HUES48 (cell line): Measurements from ENCODE around the gene PCBP3.

Experiments
- H3K27ac ChIP-seq: one replicate; pipeline ENCODE4 v1.7.0; 2013; ENCODE audit warnings: low read depth, low read length, inconsistent platforms
- H3K27me3 ChIP-seq: 2 replicates; pipeline ENCODE4 v1.6.1; 2013; ENCODE audit warnings: mild to moderate bottlenecking, low read length; ENCODE audit not compliant: control insufficient read depth, insufficient read depth
- H3K36me3 ChIP-seq: 2 replicates; pipeline ENCODE4 v1.6.1; 2013; ENCODE audit warnings: low read length; ENCODE audit not compliant: control insufficient read depth, insufficient read depth
- H3K4me1 ChIP-seq: 2 replicates; pipeline ENCODE4 v1.6.1; 2013; ENCODE audit warnings: mild to moderate bottlenecking, low read length; ENCODE audit not compliant: control insufficient read depth, insufficient read depth
- H3K4me3 ChIP-seq: 2 replicates; pipeline ENCODE4 v1.5.1; 2013; ENCODE audit warnings: mild to moderate bottlenecking, low read depth, low read length
- H3K9ac ChIP-seq: 2 replicates; pipeline ENCODE4 v1.6.1; 2013; ENCODE audit warnings: mild to moderate bottlenecking, low read depth, low read length, moderate library complexity
- H3K9me3 ChIP-seq: 2 replicates; pipeline ENCODE4 v1.6.1; 2013; ENCODE audit warnings: low read length; ENCODE audit not compliant: control insufficient read depth, insufficient read depth

The PCBP3 gene

DNA sequence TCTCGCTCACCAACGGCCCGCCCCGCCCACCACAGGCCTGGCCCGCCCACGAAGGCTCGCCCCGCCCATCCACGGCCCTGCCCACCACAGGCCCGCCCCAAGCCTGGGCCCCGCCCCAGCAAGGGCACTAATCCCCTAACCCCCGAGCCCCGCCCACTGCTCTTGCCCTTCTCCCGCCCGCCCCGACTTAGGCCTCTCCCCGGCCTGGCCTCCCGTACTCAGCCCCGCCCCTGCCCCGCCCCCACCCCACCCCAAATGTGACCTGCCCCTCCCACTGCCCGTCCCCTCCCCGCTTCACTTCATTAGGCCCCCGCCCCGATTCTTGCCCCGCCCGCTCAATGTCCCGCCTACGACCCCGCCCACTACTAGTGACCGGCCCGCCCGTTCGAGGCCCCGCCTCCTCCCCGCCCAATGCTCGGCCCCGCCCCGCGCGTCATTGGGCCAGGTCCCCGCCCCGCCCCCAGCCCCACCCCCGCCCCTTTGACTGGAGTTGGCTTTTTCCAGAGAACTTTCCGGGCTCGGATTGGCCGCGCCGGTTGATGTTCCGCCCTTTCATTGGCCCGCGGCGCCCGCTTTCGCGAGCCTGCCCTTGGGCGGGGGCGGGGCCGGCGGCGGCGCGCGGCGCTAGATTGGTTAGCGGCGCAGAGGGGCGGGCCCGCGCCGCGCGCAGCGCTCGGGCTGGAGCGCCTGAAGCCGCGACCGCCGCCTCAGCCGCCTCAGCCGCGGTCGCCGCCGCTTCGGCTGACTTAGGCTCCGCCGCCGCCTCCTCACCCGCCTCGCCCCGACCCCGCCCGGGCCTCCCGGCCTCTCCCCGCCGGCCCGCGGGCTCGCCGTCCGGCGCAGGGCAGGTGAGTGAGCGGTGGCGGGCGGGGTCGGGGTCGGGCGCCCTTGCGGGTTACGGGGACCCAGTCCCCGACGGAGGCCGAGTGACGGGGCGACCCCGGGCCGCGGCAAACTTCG is at the start of gene PCBP3:
Gene PCBP3 (plus strand): TSS at position 705 of the 960 bp plus-strand sequence. CDS start 206,361 bp downstream, outside the sequence.
- H3K4me1 ChIP-seq: peaks cover 8% of the 10 kb centered on the region; the same call in 1 of the 2 replicates
- H3K9me3 ChIP-seq: no peaks in the 10 kb centered on the region
- H3K27ac ChIP-seq: no peak within 1 kb of the TSS
- no peaks in the 10 kb centered on the region for H3K36me3 ChIP-seq
- peak within 1 kb of the TSS; percentile 67 for H3K4me3 ChIP-seq
- H3K9ac ChIP-seq: no peak within 1 kb of the TSS
- peaks cover 29% of the 10 kb centered on the region for H3K27me3 ChIP-seq

DNA sequence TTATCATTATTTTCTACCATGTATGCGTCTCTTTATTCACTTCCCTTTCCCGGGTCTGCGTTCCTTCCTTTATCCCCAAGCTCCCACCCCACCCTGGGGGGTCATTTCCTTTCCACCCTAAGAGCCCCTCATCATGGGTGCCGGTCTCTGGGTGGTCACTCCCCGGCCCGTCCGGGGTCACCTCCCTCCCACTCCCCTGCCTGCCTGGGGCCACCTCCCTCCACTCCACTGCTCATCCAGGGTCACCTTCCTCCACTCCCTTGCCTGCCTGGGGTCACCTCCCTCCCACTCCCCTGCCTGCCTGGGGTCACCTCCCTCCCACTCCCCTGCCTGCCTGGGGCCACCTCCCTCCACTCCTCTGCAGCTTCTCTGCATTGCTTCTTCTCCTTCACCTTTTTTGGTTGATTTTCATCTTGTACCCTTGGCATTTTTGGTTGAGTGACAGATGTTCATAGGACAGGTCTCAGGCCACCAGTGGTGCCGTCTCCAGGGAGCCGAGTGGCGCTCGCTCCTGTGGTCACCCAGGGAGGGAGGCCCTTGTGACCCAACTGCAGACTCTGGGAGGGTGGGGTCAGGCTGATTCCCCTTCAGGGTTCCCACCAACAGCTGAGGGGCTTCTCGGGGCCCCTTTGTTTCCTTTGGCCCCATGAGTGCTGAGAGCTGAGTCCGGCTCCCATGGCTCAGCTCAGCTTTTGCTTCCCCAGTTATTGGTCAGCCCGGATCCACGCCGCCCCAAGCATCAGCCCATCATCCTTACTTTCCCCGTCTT is 48.6 kb upstream of the PCBP3 start:
- Histone ChIP-seq H3K4me1 (no peaks in the 10 kb centered on the region), H3K36me3 (no peaks in the 10 kb centered on the region), H3K27me3 (no peaks in the 10 kb centered on the region; the same call in 1 of the 2 replicates), H3K4me3 (no peak overlapping the region), H3K9me3 (0 out of 2 replicates have a peak, but pooled peaks cover under 1% of the 10 kb centered on the region), H3K27ac (no peak overlapping the region), H3K9ac (no peak overlapping the region)

DNA sequence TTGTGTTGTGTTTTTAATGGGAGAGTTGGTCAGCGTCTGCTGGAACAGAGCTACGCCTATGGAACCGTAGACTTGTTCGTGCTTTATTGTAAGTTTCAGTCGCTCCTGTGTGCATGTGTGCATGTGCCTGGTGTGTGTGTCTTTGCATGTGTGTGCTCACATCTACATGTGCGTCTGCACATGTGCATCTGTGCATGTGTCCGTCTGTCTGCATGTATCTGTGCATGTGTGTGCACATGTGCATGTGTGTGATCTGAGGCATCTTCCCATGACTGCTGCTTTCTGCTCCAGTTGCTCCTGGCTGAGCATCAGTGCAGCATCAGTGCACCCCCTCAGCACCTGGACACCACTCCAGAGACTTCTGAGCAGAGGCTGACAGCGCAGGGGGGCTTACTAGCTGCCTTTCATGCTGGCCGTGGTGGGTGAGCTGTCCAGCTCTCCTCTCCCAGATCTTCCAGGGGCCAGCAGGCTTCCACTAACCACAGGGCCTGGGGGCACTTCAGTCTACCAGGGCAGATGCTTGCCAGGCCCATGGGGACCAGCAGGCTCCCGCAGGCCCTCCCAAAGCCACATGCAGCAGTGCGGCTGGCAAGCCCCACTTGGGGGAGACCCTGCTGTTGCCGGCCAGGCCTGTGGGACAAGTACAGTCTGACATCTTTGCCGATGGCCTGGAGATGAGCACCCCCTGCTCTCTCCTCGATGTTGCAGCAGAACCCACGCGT is 47.8 kb upstream of the PCBP3 start:
- Histone ChIP-seq H3K9ac (no peak overlapping the region), H3K36me3 (no peaks in the 10 kb centered on the region), H3K4me1 (no peaks in the 10 kb centered on the region), H3K27me3 (no peaks in the 10 kb centered on the region), H3K27ac (no peak overlapping the region), H3K9me3 (no peaks in the 10 kb centered on the region), H3K4me3 (no peak overlapping the region)

DNA sequence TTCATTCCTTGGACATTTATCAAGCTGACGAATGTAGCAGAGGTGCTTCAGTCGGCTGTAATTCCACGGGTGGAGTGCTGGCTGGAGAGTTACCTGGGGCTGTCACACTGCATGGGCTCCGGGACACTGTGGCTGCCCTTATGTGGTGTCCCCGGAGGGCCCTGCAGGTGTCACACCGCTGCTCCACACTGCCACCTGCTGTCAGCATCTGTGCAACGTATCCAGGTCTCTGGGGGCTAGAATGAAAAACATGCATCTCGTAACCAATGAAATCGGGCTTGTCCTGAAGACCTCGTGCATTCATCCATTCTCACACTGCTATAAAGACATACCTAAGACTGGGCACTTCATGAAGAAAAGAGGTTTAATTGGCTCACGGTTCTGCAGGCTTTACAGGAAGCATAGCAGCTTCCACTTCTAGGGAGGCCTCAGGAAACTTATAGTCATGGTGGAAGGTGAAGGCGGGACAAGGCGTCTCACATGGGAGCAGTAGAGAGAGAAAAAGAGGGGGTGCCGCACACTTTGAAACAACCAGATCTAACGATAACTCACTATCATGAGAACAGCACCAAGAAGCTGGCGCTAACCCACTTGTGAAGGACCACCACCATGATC is 46.7 kb upstream of the PCBP3 start:
- Histone ChIP-seq H3K27ac (no peak overlapping the region), H3K27me3 (no peaks in the 10 kb centered on the region), H3K4me3 (no peak overlapping the region), H3K9ac (no peak overlapping the region), H3K4me1 (no peaks in the 10 kb centered on the region), H3K36me3 (no peaks in the 10 kb centered on the region), H3K9me3 (no peaks in the 10 kb centered on the region)

DNA sequence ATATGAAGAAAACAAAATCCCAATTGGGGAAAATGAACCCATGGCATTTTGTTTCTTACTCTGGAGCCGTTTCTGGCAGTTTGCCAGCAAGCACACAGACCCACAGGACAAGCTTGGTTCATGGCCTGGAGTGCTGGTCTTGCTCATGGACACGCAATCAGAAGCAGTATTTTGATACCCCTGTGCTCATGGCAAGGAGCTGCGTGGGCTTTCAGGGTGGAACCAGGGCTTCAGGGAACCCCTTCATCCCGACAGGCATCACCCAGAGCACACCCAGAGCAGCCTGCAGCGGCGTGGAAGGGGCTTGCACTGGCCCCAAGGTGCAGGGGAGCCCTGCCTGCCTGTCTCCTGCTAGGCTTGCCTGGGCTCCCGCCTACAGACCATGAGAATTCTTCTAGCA is 45.4 kb upstream of the PCBP3 start:
- H3K9ac ChIP-seq: no peak overlapping the region
- no peak overlapping the region for H3K27ac ChIP-seq
- no peaks in the 10 kb centered on the region for H3K9me3 ChIP-seq
- H3K4me3 ChIP-seq: no peak overlapping the region
- no peaks in the 10 kb centered on the region for H3K4me1 ChIP-seq
- no peaks in the 10 kb centered on the region for H3K27me3 ChIP-seq
- H3K36me3 ChIP-seq: no peaks in the 10 kb centered on the region

DNA sequence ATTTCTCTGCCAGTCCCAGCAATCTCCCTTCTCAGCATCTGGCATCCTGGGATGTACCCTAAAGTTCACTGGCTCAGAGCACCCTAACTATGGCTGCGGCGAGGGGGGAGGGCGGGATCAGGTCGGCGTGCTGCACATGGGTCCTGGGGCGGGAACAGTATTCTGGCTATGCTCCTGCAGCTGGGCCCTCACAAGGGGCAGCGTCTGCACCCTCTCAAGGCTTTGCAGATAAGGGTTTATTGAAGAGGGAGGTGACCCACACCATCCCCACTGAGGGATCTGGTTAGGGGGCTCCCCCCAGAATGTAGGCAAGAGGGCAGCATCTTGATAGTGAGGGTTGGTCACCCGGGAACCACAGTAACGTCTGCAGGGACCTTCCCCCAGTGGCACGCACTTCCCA is 44.9 kb upstream of the PCBP3 start:
- no peaks in the 10 kb centered on the region for H3K4me1 ChIP-seq
- no peaks in the 10 kb centered on the region for H3K27me3 ChIP-seq
- H3K36me3 ChIP-seq: no peaks in the 10 kb centered on the region

DNA sequence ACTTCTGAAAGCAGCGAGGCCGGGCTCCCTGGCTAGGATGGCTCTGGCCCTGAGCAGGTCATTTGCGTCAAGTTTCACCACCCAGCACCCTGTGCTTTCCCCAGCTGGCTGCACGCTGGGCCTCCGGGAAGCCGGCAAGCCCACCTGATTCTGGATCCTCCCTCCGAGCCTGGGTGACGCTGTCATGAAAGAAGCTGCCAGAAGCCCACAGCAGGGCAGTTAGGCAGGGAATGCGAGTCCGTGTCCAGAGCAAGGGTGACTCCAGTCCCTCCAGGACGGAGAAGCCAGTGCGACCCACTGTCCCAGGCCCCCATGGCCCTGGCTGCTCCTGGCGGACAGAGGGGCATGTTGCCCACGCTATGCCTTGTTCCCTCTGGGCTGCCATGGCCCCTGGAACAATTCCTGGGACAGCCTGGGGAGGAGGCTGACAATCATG is 44.4 kb upstream of the PCBP3 start:
- no peaks in the 10 kb centered on the region for H3K4me1 ChIP-seq
- no peak overlapping the region for H3K4me3 ChIP-seq
- no peak overlapping the region for H3K27ac ChIP-seq
- no peak overlapping the region for H3K9ac ChIP-seq
- H3K9me3 ChIP-seq: no peaks in the 10 kb centered on the region
- no peaks in the 10 kb centered on the region for H3K36me3 ChIP-seq
- H3K27me3 ChIP-seq: no peaks in the 10 kb centered on the region

More for the DNA sequence above, 44.9 kb upstream of the PCBP3 start:
- no peaks in the 10 kb centered on the region for H3K9me3 ChIP-seq
- H3K27ac ChIP-seq: no peak overlapping the region
- no peak overlapping the region for H3K4me3 ChIP-seq
- no peak overlapping the region for H3K9ac ChIP-seq

DNA sequence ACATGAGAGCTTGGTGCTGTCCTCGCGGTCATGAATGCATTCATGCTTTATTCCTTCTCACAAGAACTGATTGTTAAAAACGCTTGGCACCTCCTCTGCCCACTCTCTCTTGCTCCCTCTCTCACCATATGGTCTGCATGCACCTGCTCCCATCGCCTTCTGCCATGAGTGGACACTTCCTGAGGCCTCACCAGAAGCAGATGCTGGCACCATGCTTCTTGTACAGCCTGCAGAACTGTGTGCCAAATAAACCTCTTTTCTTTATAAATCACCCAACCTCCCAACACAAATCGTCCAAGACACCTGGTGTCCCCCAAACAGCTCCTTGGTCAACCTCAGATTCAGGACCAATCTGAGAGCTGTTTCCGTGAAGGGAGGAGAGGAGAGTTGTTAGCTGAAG is 43.3 kb upstream of the PCBP3 start:
- no peaks in the 10 kb centered on the region for H3K9me3 ChIP-seq
- no peaks in the 10 kb centered on the region for H3K36me3 ChIP-seq
- H3K27ac ChIP-seq: no peak overlapping the region
- no peaks in the 10 kb centered on the region for H3K27me3 ChIP-seq
- no peak overlapping the region for H3K4me3 ChIP-seq
- H3K4me1 ChIP-seq: no peaks in the 10 kb centered on the region
- no peak overlapping the region for H3K9ac ChIP-seq

DNA sequence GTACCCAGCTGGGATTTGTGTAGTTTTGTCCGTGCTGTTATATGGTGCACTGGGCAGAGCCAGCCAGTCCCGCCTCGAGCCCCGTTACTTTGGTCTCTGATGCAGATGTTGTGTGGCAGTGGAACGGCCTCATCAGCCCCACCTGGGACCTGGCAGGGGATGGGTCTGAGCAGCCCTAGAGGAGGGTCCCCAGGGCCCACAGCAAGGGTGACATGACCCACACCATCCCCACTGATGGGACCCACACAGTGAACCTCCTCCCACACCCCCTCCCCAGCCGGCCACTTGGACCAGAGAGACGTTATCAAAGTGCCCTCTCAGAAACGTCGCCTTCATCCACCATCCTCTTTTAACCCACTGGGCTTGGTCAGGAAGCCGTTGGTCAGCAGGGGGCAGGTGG is 42.0 kb upstream of the PCBP3 start:
- Histone ChIP-seq H3K9ac (no peak overlapping the region), H3K27ac (no peak overlapping the region), H3K9me3 (no peaks in the 10 kb centered on the region), H3K4me1 (no peaks in the 10 kb centered on the region), H3K4me3 (no peak overlapping the region), H3K27me3 (no peaks in the 10 kb centered on the region), H3K36me3 (no peaks in the 10 kb centered on the region)

DNA sequence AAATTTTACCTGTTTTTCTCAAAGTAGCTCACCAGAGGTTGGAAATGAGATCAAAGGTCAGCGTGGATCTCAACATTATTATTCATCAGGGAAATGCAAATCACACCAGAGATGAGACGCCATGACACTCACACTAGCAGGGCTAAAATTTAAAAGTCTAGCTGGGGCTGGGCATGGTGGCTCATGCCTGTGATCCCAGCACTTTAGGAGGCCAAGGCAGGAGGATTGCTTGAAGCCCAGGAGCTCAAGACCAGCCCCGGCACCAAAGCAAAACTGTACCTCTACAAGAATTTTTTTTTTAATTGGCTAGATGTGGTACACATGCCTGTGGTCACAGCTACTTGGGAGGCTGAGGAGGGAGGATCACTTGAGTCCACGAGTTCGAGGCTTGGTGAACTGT is 41.4 kb upstream of the PCBP3 start:
- H3K9ac ChIP-seq: no peak overlapping the region
- no peaks in the 10 kb centered on the region for H3K27me3 ChIP-seq
- H3K4me3 ChIP-seq: no peak overlapping the region
- H3K4me1 ChIP-seq: no peaks in the 10 kb centered on the region
- no peak overlapping the region for H3K27ac ChIP-seq
- H3K9me3 ChIP-seq: no peaks in the 10 kb centered on the region
- H3K36me3 ChIP-seq: no peaks in the 10 kb centered on the region
